Measurements from ENCODE around the gene WNT7A.

Gene WNT7A

GRCh38 chr3:13871791-13872190 lies 8.1 kb downstream of the WNT7A start:
- no peak for TF ChIP-seq REST (IDR thresholded peaks at IDR 0.05; ENCODE audit: insufficient read depth in 1 of 2, low read depth in 2 of 2, low read length in 2 of 2)
- no peak for TF ChIP-seq TAF1 (IDR thresholded peaks at IDR 0.05; ENCODE audit: borderline replicate concordance, insufficient read depth, low read length)
- TF ChIP-seq POLR2AphosphoS5 (IDR thresholded peaks at IDR 0.05; ENCODE audit: low read depth, low read length) = no peak
- no peak for TF ChIP-seq FOXP2 (optimal IDR thresholded peaks at IDR 0.05; ENCODE audit: borderline replicate concordance, extremely low read depth, extremely low read length, insufficient read depth)
- TF ChIP-seq SIN3A (IDR thresholded peaks at IDR 0.05; ENCODE audit: borderline replicate concordance, insufficient read depth, low read length) = no peak

DNA sequence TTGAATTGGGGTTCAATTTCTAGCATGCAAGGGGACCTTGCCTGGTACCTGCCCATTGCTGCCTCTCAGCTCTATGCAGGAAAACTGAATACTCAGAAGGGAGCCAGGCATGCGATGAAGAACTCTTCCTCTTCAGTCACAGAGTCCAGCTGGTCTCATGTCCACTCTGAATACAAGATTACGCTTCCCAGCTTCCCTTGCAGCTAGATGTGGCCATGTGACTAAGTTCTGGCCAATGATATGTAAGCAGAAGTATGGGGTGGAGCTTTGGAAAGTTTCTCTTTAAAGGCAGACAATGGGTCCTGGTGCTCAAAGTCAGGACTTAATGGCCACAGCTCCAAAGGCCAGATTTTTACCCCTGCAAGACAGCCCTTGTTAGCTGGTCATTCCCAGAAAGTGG lies 9.0 kb downstream of the WNT7A start:
- TF ChIP-seq POLR2AphosphoS5 (IDR thresholded peaks at IDR 0.05; ENCODE audit: low read depth, low read length) = no peak
- no peak for TF ChIP-seq FOXP2 (optimal IDR thresholded peaks at IDR 0.05; ENCODE audit: borderline replicate concordance, extremely low read depth, extremely low read length, insufficient read depth)
- TF ChIP-seq TAF1 (IDR thresholded peaks at IDR 0.05; ENCODE audit: borderline replicate concordance, insufficient read depth, low read length) = no peak
- TF ChIP-seq SIN3A (IDR thresholded peaks at IDR 0.05; ENCODE audit: borderline replicate concordance, insufficient read depth, low read length) = no peak
- no peak for TF ChIP-seq REST (IDR thresholded peaks at IDR 0.05; ENCODE audit: insufficient read depth in 1 of 2, low read depth in 2 of 2, low read length in 2 of 2)

DNA sequence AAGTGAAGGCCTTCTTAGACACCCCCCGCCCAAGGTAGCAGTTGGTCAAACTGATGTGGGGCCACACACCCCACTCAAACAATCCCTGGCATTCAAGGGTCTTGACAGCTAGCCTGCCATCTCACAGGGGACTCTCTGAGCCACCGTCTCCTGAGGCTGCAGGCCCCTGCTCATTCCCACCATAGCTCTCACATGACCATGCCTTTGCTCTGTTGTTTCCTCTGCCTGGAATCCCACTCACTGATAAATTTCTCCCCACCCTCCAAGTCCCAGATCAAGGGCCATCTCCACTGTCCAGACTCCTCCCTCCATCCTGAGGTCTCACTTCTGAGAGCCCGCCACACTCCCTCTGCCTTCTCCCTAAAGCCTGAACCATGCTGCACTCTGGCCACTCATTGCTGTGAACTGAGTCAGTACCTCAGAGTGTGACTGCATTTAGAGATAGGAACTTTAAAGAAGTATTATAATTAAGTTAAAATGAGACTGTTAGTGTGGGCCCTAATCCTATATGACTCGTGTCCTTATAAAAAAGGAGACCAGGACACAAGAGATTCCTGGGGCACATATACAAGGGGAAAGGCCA lies 10.0 kb downstream of the WNT7A start:
- no peak for TF ChIP-seq SIN3A (IDR thresholded peaks at IDR 0.05; ENCODE audit: borderline replicate concordance, insufficient read depth, low read length)
- no peak for TF ChIP-seq POLR2AphosphoS5 (IDR thresholded peaks at IDR 0.05; ENCODE audit: low read depth, low read length)
- no peak for TF ChIP-seq TAF1 (IDR thresholded peaks at IDR 0.05; ENCODE audit: borderline replicate concordance, insufficient read depth, low read length)
- no peak for TF ChIP-seq FOXP2 (optimal IDR thresholded peaks at IDR 0.05; ENCODE audit: borderline replicate concordance, extremely low read depth, extremely low read length, insufficient read depth)
- no peak for TF ChIP-seq REST (IDR thresholded peaks at IDR 0.05; ENCODE audit: insufficient read depth in 1 of 2, low read depth in 2 of 2, low read length in 2 of 2)

- TF ChIP-seq SIN3A (IDR thresholded peaks at IDR 0.05; ENCODE audit: borderline replicate concordance, insufficient read depth, low read length) (no peak), FOXP2 (optimal IDR thresholded peaks at IDR 0.05; ENCODE audit: borderline replicate concordance, extremely low read depth, extremely low read length, insufficient read depth) (no peak), REST (IDR thresholded peaks at IDR 0.05; ENCODE audit: insufficient read depth in 1 of 2, low read depth in 2 of 2, low read length in 2 of 2) (no peak), TAF1 (IDR thresholded peaks at IDR 0.05; ENCODE audit: borderline replicate concordance, insufficient read depth, low read length) (no peak), POLR2AphosphoS5 (IDR thresholded peaks at IDR 0.05; ENCODE audit: low read depth, low read length) (no peak)
These were observed 10.8 kb downstream of the WNT7A start for GRCh38 chr3:13868844-13869724.

Data from PFSK-1 (cell line).